SHP77 treated with DMSO at 0.1 percent for 48 hours (cell line): ENCODE results near the gene BDH2.
A peak's percentile ranks its signal among the peaks of the same experiment; 100 is the strongest.

Experiments used
- DNase-seq: peaks from one replicate; lab custom pipeline; 2025; lab: John Stamatoyannopoulos, UW

Gene BDH2

DNA sequence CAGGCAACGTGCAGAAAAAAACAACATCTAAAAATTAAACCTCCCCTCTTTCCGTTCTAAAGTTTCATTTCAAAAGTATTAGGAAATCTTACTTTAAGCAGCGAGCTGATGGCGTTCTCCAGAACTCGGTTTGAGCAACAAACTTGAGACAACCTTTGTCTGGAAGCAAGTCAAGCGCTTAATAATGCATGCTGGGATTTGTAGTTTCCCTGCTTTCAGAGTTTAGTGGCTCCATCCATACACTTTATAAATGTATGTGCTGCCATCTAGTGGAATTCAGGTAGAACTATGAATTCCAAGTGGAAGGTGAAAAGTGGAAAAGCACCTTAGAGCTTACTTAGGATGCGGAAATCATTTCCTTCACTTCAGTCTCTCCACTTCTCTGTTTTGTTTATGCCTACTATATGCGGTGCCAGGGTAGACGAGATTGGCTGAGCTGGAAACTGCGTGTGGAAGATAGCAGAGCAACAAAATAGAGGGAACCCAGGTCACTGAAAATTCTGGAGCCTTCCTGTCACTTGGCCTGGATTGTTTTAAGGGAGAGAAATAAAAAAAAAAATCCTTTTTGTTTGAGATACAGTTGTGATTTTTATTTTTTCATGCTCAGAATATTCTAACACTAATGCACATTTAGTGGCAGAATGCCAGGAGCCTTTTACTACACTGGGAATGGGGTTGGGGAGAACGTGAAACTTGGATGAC, at the start of gene BDH2:
Gene BDH2, minus strand, starts transcription at position 144 of the 702 bp plus-strand sequence. CDS start 3,580 bp downstream, outside the sequence.
- peak; percentile 16 for DNase-seq

DNA sequence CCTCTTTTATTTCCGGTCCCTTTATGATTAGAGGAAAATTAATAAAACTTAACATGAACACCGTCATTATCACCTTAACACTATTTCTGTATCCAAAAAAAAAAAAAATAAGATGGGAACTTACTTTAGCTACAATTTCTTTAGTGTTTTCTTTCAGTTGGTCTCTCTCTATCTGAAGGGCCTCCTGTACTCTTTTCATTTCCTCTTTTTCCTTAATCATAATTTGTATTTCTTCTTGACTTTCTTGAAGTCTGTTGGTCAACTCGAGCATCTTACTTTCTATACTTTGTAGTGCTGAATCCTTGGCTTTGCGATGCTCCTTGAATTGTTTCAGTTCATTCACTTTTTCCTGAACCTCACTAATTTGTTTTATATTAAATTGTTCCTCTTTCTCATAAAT, 45.3 kb upstream of the BDH2 start:
- DNase-seq: no peak

DNA sequence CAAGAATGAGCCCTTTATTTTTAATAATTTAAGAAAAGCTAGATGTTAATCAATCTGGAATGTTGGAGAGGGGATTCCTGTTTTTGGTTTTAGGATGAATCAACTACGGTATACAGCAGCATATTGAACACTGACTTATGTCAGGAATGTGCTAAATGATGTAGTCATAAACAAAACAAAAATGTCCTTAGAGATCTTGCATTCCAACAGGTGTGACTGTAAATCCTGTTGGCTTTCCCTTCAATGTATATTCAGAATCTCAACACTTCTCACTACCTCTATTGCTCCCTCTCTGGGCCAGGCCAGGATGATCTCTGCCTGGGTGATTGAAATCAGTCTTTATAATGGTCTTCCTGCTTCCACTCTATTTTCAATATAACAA, 37.8 kb upstream of the BDH2 start:
- DNase-seq: no peak

DNA sequence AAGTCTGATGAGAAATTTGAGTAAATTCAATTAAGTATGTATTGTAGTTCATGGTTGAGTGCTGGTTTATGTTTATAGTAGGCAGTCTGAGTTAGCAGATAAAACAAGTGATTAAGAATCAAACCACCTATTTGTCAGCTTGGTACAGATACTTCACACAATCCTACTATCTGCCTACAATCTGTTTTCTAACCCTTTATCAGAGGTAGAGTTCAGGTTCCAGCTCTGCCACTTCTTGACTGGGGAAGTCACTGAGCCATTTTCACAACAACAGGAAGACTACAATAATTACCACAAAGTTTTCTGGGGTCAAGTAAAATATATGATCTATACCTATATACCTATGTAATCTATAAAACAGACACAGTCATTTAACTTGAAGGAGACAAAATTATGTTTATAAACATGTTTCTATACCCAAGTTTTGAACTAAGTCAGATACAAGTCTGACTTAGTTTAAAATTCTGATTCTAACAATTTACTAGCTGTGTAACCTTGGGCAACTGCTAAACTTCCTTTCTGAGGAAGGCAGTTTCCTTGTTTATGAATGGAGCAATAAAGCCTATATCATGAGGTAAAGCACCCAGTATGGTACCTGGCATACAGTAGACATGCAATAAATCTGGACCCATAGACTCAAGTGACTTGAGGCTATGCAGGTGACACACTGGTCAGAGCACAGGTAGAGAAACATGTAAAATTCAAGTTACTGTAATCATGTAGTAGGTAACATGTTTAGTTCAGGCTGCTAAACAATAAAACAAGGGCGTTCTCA, 37.2 kb upstream of the BDH2 start:
- no peak for DNase-seq

DNA sequence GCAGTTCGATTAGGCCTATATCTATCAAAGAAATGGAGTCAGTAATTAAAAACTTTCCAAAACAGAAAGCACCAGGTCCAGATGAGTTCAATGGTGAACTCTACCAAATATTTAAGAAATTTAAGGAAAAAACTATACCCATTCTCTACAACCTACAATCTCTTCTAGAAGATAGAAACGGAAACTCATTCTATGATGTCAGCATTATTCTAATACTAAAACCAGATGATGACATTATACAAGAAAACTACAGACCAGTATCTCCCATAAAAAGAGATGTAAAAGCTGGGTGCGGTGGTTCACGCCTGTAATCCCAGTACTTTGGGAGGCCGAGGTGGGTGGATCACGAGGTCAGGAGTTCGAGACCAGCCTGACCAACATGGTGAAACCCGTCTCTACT, 29.5 kb upstream of the BDH2 start:
- no peak for DNase-seq

DNA sequence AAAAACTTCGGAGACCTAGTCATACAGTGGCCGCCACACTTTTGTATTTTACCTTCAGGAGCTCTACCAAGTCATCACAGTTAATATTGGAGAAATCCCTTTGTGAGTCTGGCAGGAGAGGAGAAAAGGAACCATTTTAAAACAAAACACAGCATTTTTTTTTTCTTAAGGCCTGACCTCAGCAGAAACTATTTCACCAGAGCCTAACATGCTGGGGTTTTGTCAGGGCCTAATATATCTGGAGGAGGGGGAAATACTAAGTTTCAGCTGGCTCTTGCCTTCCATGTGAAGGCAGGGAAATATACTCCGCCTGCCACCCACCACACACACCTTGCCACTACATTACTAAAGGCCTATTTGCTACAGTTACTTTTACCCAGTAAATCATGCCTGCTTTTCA, 26.5 kb upstream of the BDH2 start:
- no peak for DNase-seq

DNA sequence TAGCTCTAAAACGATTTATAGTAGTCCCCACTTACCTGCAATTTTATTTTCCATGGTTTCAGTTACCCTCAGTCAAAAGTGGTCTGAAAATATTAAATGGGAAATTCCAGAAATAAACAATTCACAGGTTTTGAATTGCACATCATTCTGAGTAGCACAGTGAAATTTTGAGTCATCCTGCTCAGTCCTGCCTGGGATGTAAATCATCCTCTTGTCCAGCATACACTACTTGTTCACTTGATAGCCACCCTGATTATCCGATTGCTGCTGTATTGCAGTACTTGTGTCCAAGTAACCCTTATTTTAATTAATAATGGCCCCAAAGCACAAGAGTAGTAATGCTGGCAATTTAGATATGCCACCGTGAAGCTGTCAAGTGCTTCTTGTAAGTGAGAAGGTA, 23.5 kb upstream of the BDH2 start:
- no peak for DNase-seq

DNA sequence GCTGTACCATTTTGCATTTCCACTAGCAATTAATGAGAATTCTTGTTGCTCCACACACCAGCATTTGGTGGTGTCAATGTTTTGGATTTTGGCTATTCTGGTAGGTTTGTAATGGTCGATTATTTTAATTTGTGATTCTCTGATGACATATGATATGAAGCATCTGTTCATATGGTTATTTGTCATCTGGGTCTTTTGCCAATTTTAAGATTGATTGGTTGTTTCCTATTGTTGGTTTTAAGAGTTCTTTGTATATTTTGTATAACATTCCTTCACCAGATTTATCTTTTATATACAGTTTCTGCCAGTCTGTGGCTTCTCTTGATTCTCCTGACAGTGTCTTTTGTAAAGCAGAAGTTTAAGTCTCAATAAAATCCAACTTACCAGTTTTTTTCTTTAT, 18.5 kb upstream of the BDH2 start:
- DNase-seq: no peak

DNA sequence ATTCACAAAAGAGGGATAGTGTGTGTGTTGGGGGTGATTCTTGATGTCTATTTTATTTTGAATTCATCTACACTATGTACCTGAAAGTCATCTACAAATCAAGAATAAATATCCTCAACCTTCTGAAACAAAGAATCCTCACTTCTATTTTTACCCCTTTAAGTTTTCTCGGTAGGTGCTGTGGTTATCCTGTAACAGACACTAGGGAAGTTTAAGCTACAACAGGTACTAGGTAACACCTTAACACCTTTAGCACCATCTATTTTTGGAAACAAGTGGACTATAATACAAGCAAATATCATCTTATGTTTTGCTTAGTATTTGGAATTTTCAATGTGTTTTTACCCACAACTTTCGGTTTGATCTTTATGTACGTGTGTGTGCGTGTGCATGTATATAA, 12.0 kb upstream of the BDH2 start:
- no peak for DNase-seq

DNA sequence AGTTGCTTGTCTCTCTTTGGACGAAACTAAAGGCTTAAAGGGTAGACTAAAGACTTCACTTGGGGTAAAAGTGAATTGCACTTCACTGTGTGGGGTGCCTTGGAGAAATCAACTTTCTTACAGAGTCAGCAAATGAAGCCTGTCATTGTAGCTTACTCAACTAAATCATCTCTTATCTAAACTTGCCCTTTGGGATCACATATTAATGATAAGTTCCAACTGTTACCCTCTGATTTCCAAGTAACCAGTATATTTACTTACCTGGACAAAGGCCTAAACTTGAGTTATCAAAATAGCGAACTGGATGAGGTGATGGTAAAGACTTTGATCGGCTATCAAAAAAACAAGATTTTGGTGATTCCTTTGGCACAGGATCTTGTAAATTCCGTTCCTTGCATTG, 8.9 kb upstream of the BDH2 start:
- no peak for DNase-seq

DNA sequence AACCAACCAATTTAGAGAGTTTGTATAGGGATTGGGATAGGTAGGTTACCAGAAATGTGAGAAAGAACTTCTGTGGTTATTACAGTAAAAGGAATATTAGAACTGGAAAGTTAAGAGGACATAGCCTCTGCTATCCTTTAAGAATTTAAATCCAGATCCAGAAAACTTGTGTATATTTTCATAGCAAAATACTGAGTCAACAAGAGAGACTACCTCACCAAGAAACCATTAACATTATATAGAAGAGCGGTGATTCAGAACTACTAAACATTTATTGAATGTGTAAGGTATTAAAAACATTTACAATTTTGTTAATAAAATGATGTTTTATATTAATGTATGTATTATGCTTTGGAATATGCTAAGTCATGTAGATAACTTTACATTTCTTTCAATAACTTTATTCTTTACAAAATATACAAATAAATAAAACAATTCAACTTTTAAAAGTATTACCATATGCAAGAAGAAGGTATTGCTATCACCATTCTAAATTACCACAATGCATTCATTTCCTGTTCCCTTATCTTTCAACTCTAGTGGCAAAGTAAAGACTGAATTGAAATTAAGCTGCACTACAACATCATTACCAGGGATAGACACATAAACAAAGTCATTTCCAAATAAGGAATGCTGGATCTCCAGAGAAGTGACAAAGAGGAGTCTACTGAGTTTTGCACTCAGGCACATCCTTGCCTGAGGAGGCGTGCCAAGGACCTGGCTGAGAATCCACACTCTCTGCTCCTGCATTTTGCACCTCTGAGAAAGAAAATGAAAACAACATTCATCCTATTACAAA, 6.1 kb upstream of the BDH2 start:
- no peak for DNase-seq

DNA sequence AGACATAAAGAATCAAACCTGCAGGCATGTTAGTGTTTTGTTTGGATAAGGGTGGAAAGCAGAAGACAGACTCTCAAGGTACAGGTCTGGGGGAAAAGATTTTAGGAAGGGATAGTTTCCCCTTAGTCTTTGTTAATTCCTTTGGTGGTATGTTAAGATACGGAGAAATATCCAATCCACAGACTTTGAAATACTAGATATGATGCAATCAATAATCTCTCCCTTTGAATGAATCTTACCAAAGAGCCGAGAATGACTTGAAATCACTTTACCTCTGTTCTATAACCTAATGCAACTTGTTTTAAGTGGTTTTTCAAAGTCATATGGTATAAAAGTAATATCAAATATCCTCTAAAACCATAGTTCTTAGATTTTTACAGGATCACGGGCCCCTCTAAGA, 5.3 kb upstream of the BDH2 start:
- DNase-seq: no peak

DNA sequence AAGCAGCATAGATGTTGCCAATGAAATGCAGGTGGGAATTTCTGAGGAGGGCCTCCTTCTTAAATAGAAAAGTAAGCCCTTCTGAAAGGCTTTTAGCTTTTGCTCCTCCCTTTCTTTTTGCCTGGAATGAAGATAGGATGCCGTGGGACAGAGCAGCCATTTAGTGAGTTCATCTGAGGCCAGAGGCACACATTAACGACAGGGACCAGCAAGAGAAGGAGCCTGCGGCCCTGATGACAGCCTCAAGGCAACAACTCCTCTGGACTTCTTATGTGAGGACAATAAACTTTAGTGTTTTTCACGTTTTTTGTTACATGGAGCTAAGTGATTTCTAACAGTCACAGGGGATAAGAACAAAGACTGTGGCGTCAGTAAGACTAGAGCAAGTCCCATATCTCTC, 1.1 kb upstream of the BDH2 start:
- no peak for DNase-seq

DNA sequence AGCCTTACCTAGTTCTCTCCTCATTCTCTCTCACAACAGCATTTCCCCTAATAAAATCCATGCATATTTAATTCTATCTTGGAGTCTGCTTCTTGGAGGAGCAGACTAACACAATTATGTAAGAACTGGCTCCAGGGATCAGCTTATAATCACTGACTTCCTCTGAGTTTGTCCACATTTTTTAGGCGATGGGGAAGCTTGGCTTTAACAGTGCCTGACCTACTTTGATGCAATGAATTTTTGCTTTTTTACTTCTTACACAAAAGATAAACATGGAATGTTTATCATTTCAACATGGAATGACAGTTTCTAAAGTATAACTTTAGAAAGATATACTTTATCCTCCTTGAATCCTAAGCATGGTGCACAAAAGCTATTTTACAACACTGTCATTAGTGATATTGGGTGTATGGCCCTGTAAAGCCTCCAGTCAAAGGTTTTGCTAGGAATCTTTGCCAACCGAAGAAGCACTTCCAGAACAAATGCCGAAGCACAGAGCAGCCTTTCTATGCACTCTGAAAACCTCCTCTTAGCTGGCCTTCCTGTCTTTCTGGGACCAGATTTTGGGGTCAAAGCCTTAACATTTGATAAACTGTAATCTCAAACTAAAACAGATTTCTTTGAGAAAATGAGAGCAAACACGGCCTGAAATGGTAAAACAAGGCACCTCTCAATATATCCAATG, 736 bp downstream of the BDH2 start:
- no peak for DNase-seq

DNA sequence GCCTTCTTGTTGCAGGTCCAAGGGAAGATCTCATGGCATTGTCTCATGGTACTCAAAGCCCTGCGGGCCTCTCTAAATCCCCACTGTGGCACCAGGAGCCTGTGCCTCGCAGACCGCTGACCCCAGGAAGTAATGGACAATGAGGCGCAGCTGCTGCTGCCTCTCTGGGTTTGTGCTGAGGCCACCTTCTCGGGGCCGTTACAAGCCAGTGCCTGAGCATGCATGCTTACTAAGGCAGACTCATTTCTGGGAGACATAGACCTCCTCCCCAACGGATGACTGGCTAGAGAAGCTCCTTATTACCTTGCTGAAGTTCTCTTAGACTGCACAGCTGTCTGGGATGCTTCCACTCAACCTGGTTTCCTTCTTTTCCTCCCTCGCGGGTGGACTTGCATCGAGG, 1.3 kb downstream of the BDH2 start:
- no peak for DNase-seq

DNA sequence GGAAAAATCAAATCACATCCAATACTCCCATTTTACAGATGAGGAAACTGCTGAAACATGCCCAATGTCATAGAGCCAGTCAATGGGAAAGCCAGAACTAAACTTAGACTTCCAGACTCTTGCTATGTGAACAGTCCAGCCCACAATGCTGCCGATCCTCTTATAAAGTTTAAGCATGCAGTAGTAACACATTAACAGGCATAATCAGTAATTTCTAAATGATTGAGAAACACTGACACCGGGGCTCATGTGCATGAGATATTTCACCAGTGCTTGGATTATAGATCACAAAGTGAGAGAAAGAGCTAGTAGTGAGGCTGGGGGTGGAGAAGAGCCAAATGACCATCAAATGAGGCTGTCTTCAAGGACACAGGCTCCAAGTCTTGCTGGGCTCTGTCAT, 2.5 kb downstream of the BDH2 start:
- no peak for DNase-seq

DNA sequence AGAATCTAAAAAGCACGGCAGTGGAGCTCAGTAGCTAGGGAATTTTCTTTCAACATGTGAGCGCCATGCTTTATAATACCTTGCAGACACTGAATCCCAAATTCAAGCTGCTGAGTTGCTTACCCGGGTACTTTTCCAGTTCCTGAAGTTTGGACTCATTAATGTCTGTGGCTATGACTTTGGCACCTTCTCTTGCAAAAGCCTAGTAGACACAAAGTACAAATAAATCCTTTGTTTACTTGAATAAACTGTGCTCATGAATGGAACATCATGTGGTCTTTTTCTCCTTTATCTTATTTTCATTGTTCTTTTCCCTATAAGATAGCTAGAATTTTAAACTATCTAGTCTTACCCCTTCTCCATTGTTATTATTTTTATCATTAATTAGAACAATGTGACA, 4.6 kb downstream of the BDH2 start:
- DNase-seq: no peak

DNA sequence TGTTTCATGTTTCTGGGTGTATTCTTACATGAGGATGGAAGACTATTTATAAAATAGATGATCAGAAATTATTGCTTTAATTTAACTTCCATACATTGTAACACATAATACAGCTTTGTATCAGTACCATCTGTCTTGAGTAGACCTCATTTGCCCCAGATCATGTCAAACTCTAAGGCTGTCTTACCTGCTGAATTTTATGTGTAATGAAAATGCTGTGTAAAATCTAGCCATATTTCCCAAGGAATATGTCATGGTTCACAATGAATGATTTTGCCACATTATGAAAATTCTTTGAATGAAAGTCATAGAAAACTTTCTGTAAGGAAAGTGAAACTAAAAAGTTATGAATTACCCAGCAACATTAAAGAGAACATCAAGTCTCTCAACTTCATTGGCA, 7.4 kb downstream of the BDH2 start:
- no peak for DNase-seq

DNA sequence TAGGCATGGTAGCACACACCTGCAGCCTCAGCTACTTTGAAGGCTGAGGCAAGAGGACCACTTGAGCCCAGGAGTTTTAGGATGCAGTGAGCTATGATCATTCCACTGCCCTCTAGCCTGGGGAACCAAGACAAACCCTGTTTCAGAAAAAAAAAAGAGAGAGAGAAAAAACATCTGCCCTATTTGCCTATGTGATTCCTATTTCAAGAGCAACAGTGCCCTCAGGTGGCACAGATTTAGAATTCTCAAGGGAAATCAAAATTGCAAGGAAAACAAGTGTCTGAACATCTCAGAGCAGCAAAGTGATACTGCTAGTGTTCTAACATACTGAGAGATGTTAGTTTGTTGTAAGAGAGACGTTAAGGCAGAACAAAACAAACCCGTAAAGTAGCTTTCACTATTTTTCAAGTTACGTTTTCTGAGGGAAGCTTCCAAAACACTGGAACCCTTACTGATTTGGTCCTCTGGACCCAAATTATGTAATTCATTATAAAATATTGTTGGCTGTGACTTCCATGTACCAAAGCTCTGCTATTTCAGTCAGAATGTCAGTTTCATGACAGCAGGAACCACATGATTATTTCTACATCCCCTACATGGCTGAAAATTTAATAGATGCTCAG, 7.9 kb downstream of the BDH2 start:
- no peak for DNase-seq

DNA sequence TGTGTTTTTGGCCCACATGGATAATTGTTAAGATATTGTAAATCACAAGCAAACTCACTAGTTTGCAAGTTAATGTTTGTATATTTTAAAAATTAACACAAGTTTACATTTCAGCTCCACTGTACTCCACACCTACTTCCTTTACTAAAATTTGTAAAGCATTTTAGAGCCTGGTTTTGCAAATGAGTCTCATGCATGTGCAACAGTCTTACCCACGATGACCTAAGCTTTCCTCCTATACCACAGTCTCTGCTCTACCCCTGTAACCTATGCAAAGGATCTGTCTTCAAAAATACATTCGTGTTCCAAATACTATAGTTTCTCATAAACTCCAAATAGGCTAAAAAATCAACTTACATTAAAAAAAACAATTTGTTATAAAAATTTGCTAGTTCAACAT, 10.2 kb downstream of the BDH2 start:
- DNase-seq: no peak

DNA sequence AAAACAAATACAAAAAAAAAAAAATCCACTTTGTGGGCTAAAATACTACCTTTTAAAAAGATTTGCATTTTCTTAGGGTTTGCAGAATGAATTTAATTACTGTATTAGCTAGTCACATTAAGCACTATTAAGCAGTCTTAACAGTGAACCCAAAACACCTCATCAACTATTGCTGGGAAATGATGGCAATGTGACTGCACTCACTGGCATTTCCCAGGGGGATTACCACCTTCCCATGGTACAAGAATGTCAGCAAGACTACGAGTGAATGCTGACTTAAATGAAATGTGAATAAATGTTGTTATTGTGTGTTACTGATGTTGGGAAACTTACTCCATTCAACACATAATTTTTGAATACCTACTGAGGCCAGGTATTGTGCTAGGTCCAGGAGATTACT, 13.1 kb downstream of the BDH2 start:
- DNase-seq: no peak
